ENCODE results near the gene MC3R.
"Not testable (repeated sequence)": the region's sequence is repeated elsewhere in the genome, so short reads cannot be mapped to it uniquely, and the experiment has no call there.

MC3R gene

DNA sequence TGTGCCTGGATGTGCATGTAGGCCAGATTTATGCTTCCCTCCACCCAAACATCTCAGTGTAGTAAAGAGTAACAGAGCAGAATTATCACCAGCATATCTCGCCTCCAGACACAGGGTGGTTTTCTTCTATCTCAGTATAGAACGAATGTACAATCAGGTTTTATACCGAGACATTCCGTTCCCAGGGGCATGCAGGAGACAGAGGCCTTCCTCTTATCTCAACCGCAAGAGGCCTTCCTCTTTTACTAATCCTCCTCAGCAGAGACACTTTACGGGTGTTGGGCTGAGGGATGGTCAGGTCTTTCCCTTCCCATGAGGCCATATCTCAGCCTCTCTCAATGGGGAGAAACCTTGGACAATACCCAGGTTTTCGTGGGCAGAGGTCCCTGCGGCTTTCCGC is 36.4 kb upstream of the MC3R start:
- TF ChIP-seq FOXP2 (optimal IDR thresholded peaks at IDR 0.05; ENCODE audit: control extremely low read depth, extremely low read length, insufficient read depth): no peak
- TF ChIP-seq POLR2AphosphoS5 (IDR thresholded peaks at IDR 0.05; ENCODE audit: borderline replicate concordance, low read depth, low read length): no peak
- no peak for TF ChIP-seq EZH2 (IDR thresholded peaks at IDR 0.05)
- Histone ChIP-seq H3K9ac (ENCODE audit: insufficient read length) (no peak overlapping the region), H3K36me3 (ENCODE audit: insufficient read depth, low read length) (no peaks in the 10 kb centered on the region), H3K27ac (no peak overlapping the region), H3K4me3 (no peak overlapping the region), H3K9me3 (ENCODE audit: low read depth, low read length) (no peaks in the 10 kb centered on the region)
- no peak for DNase-seq (ENCODE audit: low read depth, low spot score)

- H3K27ac ChIP-seq: no peak overlapping the region
- H3K9ac ChIP-seq (ENCODE audit: insufficient read length): no peak overlapping the region
- no peaks in the 10 kb centered on the region for H3K36me3 ChIP-seq (ENCODE audit: insufficient read depth, low read length)
- H3K9me3 ChIP-seq (ENCODE audit: low read depth, low read length): no peaks in the 10 kb centered on the region
- no peak for DNase-seq (ENCODE audit: low read depth, low spot score)
- TF ChIP-seq FOXP2 (optimal IDR thresholded peaks at IDR 0.05; ENCODE audit: control extremely low read depth, extremely low read length, insufficient read depth) (no peak), POLR2AphosphoS5 (IDR thresholded peaks at IDR 0.05; ENCODE audit: borderline replicate concordance, low read depth, low read length) (no peak), EZH2 (IDR thresholded peaks at IDR 0.05) (no peak)
- no peak overlapping the region for H3K4me3 ChIP-seq
Observed at GRCh38 chr20:56213321-56213720, 35.2 kb upstream of the MC3R start.

- Histone ChIP-seq H3K36me3 (ENCODE audit: insufficient read depth, low read length) (no peaks in the 10 kb centered on the region), H3K9ac (ENCODE audit: insufficient read length) (no peak overlapping the region), H3K27ac (no peak overlapping the region), H3K4me3 (no peak overlapping the region), H3K9me3 (ENCODE audit: low read depth, low read length) (no peaks in the 10 kb centered on the region)
- no peak for TF ChIP-seq POLR2AphosphoS5 (IDR thresholded peaks at IDR 0.05; ENCODE audit: borderline replicate concordance, low read depth, low read length)
- TF ChIP-seq EZH2 (IDR thresholded peaks at IDR 0.05): no peak
- no peak for TF ChIP-seq FOXP2 (optimal IDR thresholded peaks at IDR 0.05; ENCODE audit: control extremely low read depth, extremely low read length, insufficient read depth)
- no peak for DNase-seq (ENCODE audit: low read depth, low spot score)
Observed at GRCh38 chr20:56215115-56215514, 33.4 kb upstream of the MC3R start.

DNA sequence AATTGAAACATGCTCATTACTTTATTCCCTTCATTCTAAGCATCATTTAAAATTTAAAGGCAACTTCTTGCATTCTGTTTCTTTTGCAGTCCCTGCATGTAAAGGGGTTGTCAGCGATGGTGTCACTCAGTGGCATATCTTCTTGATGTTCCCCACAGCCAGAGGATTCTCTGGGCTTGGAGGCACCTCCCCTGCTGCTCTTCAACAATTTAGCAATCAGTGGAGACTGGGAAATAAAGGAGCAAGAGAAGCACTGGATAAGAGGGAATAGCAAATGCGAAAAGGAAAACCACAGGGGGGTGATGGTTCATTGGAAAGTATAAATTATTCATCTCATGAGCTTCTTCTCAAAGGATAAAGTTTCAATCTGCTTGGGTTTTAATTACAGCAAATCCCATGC is 30.7 kb upstream of the MC3R start:
- H3K9me3 ChIP-seq (ENCODE audit: low read depth, low read length): no peaks in the 10 kb centered on the region
- no peak overlapping the region for H3K4me3 ChIP-seq
- DNase-seq (ENCODE audit: low read depth, low spot score): no peak
- no peaks in the 10 kb centered on the region for H3K36me3 ChIP-seq (ENCODE audit: insufficient read depth, low read length)
- no peak overlapping the region for H3K9ac ChIP-seq (ENCODE audit: insufficient read length)
- TF ChIP-seq POLR2AphosphoS5 (IDR thresholded peaks at IDR 0.05; ENCODE audit: borderline replicate concordance, low read depth, low read length): no peak
- no peak for TF ChIP-seq FOXP2 (optimal IDR thresholded peaks at IDR 0.05; ENCODE audit: control extremely low read depth, extremely low read length, insufficient read depth)
- no peak for TF ChIP-seq EZH2 (IDR thresholded peaks at IDR 0.05)
- H3K27ac ChIP-seq: no peak overlapping the region

GRCh38 chr20:56221186-56221585 is 27.3 kb upstream of the MC3R start:
- not testable (repeated sequence) for H3K9ac ChIP-seq (ENCODE audit: insufficient read length); DNase-seq (ENCODE audit: low read depth, low spot score); H3K9me3 ChIP-seq (ENCODE audit: low read depth, low read length); H3K36me3 ChIP-seq (ENCODE audit: insufficient read depth, low read length); H3K4me3 ChIP-seq; H3K27ac ChIP-seq

GRCh38 chr20:56222201-56222600 is 26.3 kb upstream of the MC3R start:
- Histone ChIP-seq H3K4me3 (no peak overlapping the region), H3K9ac (ENCODE audit: insufficient read length) (no peak overlapping the region), H3K27ac (no peak overlapping the region), H3K9me3 (ENCODE audit: low read depth, low read length) (no peaks in the 10 kb centered on the region), H3K36me3 (ENCODE audit: insufficient read depth, low read length) (no peaks in the 10 kb centered on the region)
- DNase-seq (ENCODE audit: low read depth, low spot score): no peak
- TF ChIP-seq POLR2AphosphoS5 (IDR thresholded peaks at IDR 0.05; ENCODE audit: borderline replicate concordance, low read depth, low read length) (no peak), EZH2 (IDR thresholded peaks at IDR 0.05) (no peak), FOXP2 (optimal IDR thresholded peaks at IDR 0.05; ENCODE audit: control extremely low read depth, extremely low read length, insufficient read depth) (no peak)

DNA sequence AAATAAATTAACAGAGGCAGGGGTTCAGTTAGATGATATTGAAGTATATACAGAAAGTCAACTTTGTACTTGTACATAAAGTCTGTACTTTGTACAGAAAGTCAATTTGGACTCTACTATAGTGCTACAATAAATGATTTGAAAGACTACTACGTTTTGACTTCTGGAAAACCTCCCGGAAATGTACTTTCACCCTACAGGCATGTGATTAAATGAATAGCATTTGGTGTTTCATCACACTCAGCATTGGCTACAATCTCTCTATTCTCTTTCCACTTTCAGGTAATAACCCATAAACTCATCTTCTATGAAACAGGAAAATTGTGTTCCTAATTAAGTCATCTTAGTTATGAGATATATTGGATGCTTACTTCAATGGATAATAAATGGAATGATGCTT is 25.6 kb upstream of the MC3R start:
- Histone ChIP-seq H3K9me3 (ENCODE audit: low read depth, low read length) (no peaks in the 10 kb centered on the region), H3K9ac (ENCODE audit: insufficient read length) (no peak overlapping the region), H3K4me3 (no peak overlapping the region), H3K36me3 (ENCODE audit: insufficient read depth, low read length) (no peaks in the 10 kb centered on the region), H3K27ac (no peak overlapping the region)
- TF ChIP-seq FOXP2 (optimal IDR thresholded peaks at IDR 0.05; ENCODE audit: control extremely low read depth, extremely low read length, insufficient read depth) (no peak), POLR2AphosphoS5 (IDR thresholded peaks at IDR 0.05; ENCODE audit: borderline replicate concordance, low read depth, low read length) (no peak), EZH2 (IDR thresholded peaks at IDR 0.05) (no peak)
- DNase-seq (ENCODE audit: low read depth, low spot score): no peak

- H3K27ac ChIP-seq: no peak overlapping the region
- no peaks in the 10 kb centered on the region for H3K9me3 ChIP-seq (ENCODE audit: low read depth, low read length)
- TF ChIP-seq EZH2 (IDR thresholded peaks at IDR 0.05) (no peak), FOXP2 (optimal IDR thresholded peaks at IDR 0.05; ENCODE audit: control extremely low read depth, extremely low read length, insufficient read depth) (no peak), POLR2AphosphoS5 (IDR thresholded peaks at IDR 0.05; ENCODE audit: borderline replicate concordance, low read depth, low read length) (no peak)
- no peak overlapping the region for H3K4me3 ChIP-seq
- no peak overlapping the region for H3K9ac ChIP-seq (ENCODE audit: insufficient read length)
- no peaks in the 10 kb centered on the region for H3K36me3 ChIP-seq (ENCODE audit: insufficient read depth, low read length)
- DNase-seq (ENCODE audit: low read depth, low spot score): no peak
Observed at GRCh38 chr20:56223352-56223751, 25.2 kb upstream of the MC3R start.

- Histone ChIP-seq H3K9me3 (ENCODE audit: low read depth, low read length) (no peaks in the 10 kb centered on the region), H3K9ac (ENCODE audit: insufficient read length) (no peak overlapping the region), H3K36me3 (ENCODE audit: insufficient read depth, low read length) (no peaks in the 10 kb centered on the region), H3K4me3 (no peak overlapping the region), H3K27ac (no peak overlapping the region)
- no peak for DNase-seq (ENCODE audit: low read depth, low spot score)
- TF ChIP-seq EZH2 (IDR thresholded peaks at IDR 0.05) (no peak), POLR2AphosphoS5 (IDR thresholded peaks at IDR 0.05; ENCODE audit: borderline replicate concordance, low read depth, low read length) (no peak), FOXP2 (optimal IDR thresholded peaks at IDR 0.05; ENCODE audit: control extremely low read depth, extremely low read length, insufficient read depth) (no peak)
Observed at GRCh38 chr20:56228021-56228420, 20.5 kb upstream of the MC3R start.

Measured in SK-N-MC (cell line).